NOMO-1 treated with DMSO at 0.1 percent for 48 hours (cell line): Measurements from ENCODE around the gene CYP4F3.
"Not testable (repeated sequence)": the region's sequence is repeated elsewhere in the genome, so short reads cannot be mapped to it uniquely, and the experiment has no call there.

Experiments
- DNase-seq: peaks from one replicate; lab custom pipeline; 2025; ENCODE audit not compliant: unreplicated experiment; lab: John Stamatoyannopoulos, UW

The CYP4F3 gene, protein sequence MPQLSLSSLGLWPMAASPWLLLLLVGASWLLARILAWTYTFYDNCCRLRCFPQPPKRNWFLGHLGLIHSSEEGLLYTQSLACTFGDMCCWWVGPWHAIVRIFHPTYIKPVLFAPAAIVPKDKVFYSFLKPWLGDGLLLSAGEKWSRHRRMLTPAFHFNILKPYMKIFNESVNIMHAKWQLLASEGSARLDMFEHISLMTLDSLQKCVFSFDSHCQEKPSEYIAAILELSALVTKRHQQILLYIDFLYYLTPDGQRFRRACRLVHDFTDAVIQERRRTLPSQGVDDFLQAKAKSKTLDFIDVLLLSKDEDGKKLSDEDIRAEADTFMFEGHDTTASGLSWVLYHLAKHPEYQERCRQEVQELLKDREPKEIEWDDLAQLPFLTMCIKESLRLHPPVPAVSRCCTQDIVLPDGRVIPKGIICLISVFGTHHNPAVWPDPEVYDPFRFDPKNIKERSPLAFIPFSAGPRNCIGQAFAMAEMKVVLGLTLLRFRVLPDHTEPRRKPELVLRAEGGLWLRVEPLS

DNA sequence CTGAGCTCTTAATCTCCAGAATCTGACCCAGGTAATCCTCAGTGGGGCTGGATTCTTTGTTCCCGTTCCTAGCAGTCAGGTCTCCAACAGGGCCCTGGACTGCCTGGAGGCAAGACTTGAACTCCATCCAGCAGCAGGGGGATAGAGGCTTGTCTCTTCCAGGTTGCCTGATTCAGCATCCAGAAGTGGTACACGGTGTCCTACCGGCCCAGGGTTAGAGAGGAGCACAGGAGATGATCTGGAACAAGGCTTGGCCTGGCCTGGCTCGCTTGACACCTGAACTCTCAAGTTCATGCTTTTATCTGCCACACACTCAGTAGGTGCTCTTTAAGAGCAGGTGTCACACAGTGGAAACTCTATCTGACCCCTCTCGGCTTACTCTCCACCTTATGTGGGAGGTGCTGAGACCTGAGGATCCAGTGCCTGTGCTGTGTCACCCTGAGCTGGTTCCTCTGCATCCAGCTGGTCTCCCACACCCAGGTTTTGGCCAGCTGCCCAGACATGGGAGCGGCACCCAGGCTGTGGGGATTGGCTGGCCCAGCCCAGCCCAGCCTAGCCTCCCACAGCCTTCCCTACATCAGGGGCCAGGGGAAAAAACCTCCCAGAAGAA is at the start of gene CYP4F3:
TSS of gene CYP4F3 (plus strand) at position 604 of the 610 bp plus-strand sequence. CDS start 519 bp downstream, outside the sequence.
- DNase-seq: no peak

DNA sequence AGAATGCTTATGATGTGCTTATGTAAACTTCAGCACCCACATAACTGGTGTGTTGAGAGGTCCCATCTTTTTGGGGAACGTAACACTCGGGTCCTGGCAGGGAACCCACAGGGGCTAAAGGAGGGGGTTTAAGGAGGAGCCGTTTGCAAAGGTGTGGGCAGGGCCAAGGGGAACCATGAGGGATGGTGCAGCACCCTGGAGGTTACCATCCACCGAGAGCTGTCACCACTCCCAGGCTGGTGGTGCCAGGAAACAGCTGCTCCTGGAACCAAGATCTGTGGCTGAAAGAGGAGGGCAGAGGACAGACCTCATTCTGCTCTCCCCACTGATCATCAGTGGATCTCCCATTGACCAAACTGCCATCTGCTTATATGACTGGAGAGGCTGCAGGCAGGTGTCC is 48.9 kb upstream of the CYP4F3 start:
- DNase-seq: no peak

DNA sequence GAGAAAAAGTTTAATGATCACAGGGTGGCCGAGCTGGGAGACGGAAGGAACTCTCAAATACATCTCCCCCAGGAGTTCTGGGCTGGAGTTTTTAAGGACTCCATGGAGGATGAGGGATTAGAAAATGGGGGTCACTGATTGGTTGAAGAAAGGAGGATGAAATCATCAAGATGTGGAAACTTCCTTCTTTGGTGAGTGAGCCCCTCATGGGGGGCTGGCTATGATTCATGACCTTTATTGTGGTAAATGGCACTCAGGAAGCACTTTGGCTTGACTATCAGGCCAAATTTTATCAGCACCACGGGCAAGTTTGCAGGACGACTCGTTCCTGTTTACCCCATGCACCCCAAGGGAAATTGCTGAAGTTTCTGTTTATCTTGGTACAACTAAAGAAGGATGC is 48.2 kb upstream of the CYP4F3 start:
- peak; percentile 15 for DNase-seq

DNA sequence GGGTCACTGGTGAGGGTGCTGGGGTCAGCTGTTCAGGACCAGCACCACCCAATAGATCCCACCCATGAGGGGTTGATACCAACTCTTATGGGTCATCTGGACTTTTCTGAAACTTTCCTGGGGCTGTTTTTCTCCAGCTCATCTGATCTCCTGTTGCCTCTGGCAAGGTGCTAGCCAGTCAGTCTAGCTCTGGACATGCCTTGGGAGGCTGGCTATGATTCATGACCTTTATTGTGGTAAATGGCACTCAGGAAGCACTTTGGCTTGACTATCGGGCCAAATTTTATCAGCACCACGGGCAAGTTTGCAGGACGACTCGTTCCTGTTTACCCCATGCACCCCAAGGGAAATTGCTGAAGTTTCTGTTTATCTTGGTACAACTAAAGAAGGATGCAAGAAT is 46.9 kb upstream of the CYP4F3 start:
- DNase-seq: not testable (repeated sequence)

DNA sequence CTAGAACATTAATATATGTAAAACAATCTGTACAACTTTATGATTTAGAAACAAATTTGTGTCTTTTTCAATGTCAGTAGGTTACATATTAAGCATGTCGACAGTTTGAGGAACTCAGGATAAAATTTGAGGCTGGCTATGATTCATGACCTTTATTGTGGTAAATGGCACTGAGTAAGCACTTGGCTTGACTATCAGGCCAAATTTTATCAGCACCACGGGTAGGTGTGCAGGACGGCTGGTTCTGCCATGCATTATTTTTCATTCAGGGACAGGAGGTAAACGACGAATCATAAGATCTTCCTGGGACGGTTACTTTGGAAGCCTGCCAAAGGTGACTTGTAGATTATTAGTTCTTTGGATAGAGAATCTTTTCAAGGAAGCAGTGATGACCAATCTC is 45.6 kb upstream of the CYP4F3 start:
- peak; percentile 70 for DNase-seq

- DNase-seq: not testable (repeated sequence)
Observed at GRCh38 chr19:15607978-15608925, 32.4 kb upstream of the CYP4F3 start.

DNA sequence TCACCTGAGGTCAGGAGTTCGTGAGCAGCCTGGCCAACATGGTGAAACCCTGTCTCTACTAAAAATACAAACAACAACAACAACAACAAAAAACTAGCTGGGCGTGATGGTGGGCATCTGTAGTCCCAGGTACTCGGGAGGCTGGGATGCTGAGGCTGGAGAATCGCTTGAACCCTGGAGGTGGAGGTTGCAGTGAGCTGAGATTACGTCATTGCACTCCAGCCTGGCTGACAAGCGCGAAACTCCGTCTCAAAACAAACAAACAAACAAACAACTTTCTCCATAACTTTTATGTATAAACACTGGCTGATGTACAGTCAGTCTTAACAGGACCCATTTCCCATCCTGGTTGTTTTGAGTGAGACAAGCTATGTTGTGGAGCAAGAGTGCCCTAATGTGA is 31.4 kb upstream of the CYP4F3 start:
- no peak for DNase-seq

GRCh38 chr19:15612342-15612741 is 28.4 kb upstream of the CYP4F3 start:
- DNase-seq: no peak

GRCh38 chr19:15613338-15613737 is 27.4 kb upstream of the CYP4F3 start:
- no peak for DNase-seq

- DNase-seq: no peak
Observed at GRCh38 chr19:15614507-15615379, 26.0 kb upstream of the CYP4F3 start, which contains the start of gene CYP4F8. TSS of gene CYP4F8 (plus strand) at chr19:15615218. CDS start at chr19:15615617, 399 bp downstream.

GRCh38 chr19:15615526-15615925 is 25.2 kb upstream of the CYP4F3 start:
- no peak for DNase-seq

DNA sequence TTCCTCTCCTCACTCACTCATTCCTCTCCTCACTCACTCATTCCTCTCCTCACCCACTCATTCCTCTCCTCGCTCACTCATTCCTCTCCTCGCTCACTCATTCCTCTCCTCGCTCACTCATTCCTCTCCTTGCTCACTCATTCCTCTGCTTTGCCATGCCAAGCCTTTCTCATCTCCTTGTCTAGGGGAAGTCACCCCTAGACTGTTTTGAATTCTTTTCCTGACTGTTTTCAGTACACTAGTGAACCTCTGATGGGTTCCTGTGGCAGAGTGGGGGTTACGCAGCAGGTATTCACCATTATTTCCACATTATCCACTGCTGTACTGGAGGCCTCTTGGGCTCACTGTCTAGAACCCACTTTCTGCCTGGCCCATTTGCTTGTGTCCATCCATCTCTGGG is 24.5 kb upstream of the CYP4F3 start:
- DNase-seq: no peak

DNA sequence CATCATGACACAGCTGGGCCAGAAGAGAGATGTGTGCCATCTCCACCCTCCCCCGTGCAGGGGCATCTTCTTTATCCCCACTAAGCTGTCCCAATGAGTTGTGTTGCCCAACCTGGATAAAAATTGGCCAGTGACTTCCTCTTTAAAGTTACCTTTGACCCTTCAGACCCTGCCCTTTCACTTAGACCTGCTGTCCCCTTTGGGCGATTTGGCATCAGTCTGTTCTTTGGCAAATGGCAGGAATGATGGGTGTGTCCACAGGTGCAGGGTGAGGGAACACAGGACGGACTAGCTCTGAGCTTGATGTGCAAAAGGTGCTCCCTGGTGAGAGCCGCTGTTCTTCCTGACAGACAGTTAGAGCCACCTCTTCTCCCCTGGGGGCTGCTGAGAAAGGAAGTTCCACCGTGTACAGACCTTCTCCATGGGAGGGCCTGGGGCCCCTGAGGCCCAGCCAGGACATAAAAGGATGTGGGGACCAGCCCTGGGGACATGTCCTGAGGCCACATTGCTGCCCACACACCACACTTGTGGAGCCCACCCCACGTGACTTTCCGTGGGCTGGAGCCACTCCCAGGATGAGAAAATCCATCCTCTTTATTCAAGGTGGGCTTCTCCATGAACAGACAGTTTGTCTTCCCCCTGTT is 23.9 kb upstream of the CYP4F3 start:
- DNase-seq: no peak

GRCh38 chr19:15618321-15618720 is 22.4 kb upstream of the CYP4F3 start:
- no peak for DNase-seq

GRCh38 chr19:15621801-15622200 is 18.9 kb upstream of the CYP4F3 start:
- no peak for DNase-seq

DNA sequence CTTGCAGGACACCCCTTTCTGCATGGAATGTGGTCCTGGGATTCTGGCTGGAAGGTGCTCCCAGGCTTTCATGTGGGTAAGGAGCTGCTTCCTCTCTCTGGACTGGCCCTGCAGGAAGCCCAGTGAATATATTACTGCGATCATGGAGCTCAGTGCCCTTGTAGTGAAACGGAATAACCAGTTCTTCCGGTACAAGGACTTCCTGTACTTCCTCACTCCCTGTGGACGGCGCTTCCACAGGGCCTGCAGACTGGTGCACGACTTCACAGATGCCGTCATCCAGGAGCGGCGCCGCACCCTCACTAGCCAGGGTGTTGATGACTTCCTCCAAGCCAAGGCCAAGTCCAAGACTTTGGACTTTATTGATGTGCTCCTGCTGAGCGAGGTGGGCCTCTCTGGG is 17.7 kb upstream of the CYP4F3 start:
- DNase-seq: no peak

GRCh38 chr19:15623711-15624318 is 16.9 kb upstream of the CYP4F3 start:
- no peak for DNase-seq

GRCh38 chr19:15628236-15629002 is 12.3 kb upstream of the CYP4F3 start:
- no peak for DNase-seq
